Keratinocyte (primary cell): Measurements from ENCODE around the gene PLEKHA1. TPM values are rescaled to one million over a fixed set of nuclear protein-coding genes. Genes with fewer than 3 reads are reported as not detected.

ENCODE experiments used
- DNase-seq: peaks from one replicate; pipeline ENCODE4 v3.0.0-alpha.2; 2011; ENCODE audit warnings: low read depth, missing footprints, low spot score
- FAIRE-seq: peaks from 2 replicates; lab custom pipeline; 2011; peaks lifted over from hg19 to GRCh38; lab: Jason Lieb, UNC
- H2AFZ ChIP-seq: 2 replicates; pipeline ENCODE4 v1.6.0; 2012; ENCODE audit warnings: low read length, control low read depth, inconsistent platforms; ENCODE audit not compliant: control insufficient read depth
- H3K27ac ChIP-seq: 2 replicates; pipeline ENCODE4 v1.5.1; 2011; ENCODE audit warnings: low read length; ENCODE audit not compliant: control insufficient read depth, insufficient read depth
- H3K27me3 ChIP-seq: 3 replicates; pipeline ENCODE4 v1.6.0; 2011; ENCODE audit warnings: low read length; ENCODE audit not compliant: control insufficient read depth, insufficient read depth; ENCODE audit errors: extremely low read depth
- H3K36me3 ChIP-seq, 2 experiments: 2 replicates in 1 of 2; 3 replicates in 1 of 2; pipeline ENCODE4 v1.5.1; 2011; ENCODE audit warnings: low read length in 2 of 2, mild to moderate bottlenecking in 1 of 2; ENCODE audit not compliant: control insufficient read depth in 2 of 2, insufficient read depth in 2 of 2; ENCODE audit errors: extremely low read depth in 1 of 2
- H3K4me1 ChIP-seq: 3 replicates; pipeline ENCODE4 v1.5.1; 2011; ENCODE audit warnings: low read length; ENCODE audit not compliant: control insufficient read depth, insufficient read depth; ENCODE audit errors: extremely low read depth
- H3K4me2 ChIP-seq: 3 replicates; pipeline ENCODE4 v1.6.0; 2011; ENCODE audit warnings: low read depth, low read length; ENCODE audit not compliant: control insufficient read depth, insufficient read depth; ENCODE audit errors: extremely low read depth
- H3K4me3 ChIP-seq, 3 experiments: fragments of 200-600 bp in 1 of 3; sonication (generic) in 1 of 3; 2 replicates in 2 of 3; 3 replicates in 1 of 3; pipeline ENCODE4 v1.5.1; 2011 to 2016; ENCODE audit warnings: low read length in 3 of 3, mild to moderate bottlenecking in 3 of 3, control low read depth in 2 of 3, inconsistent platforms in 1 of 3, low read depth in 1 of 3, mixed read lengths in 1 of 3, mixed run types in 1 of 3, moderate library complexity in 1 of 3; ENCODE audit not compliant: control insufficient read depth in 2 of 3, insufficient read depth in 2 of 3; ENCODE audit errors: extremely low read depth in 1 of 3
- H3K79me2 ChIP-seq: 2 replicates; pipeline ENCODE4 v1.6.0; 2012; ENCODE audit warnings: low read length; ENCODE audit not compliant: control insufficient read depth, insufficient read depth
- H3K9ac ChIP-seq: 3 replicates; pipeline ENCODE4 v1.6.0; 2011; ENCODE audit warnings: low read length; ENCODE audit not compliant: control insufficient read depth, insufficient read depth; ENCODE audit errors: extremely low read depth
- H3K9me1 ChIP-seq: 3 replicates; pipeline ENCODE4 v1.6.0; 2011; ENCODE audit warnings: low read length; ENCODE audit not compliant: control insufficient read depth, insufficient read depth; ENCODE audit errors: extremely low read depth
- H3K9me3 ChIP-seq: 2 replicates; pipeline ENCODE4 v1.5.1; 2012; ENCODE audit warnings: low read depth, low read length; ENCODE audit not compliant: control insufficient read depth
- H4K20me1 ChIP-seq: 3 replicates; pipeline ENCODE4 v1.6.0; 2011; ENCODE audit warnings: low read length; ENCODE audit not compliant: control insufficient read depth, insufficient read depth; ENCODE audit errors: extremely low read depth
- EZH2 ChIP-seq: IDR thresholded peaks from one replicate; pipeline ENCODE4 v1.6.1; 2012; ENCODE audit warnings: inconsistent platforms, mild to moderate bottlenecking, low read length, moderate library complexity
- dilution Hi-C: fragments of 300-500 bp; cut with MboI; formaldehyde crosslinking; loops from one replicate; pipeline ENCODE4 v1.7.0; 2020; ENCODE audit warnings: low sequenced_read_pairs; ENCODE audit not compliant: extremely low pct_ligation_motif_present
- polyA plus RNA-seq, 5 experiments: library from polyadenylated mRNA; depleted of rRNA in 3 of 5; stranded (reverse) in 3 of 5; stranded (forward) in 1 of 5; unstranded in 1 of 5; fragments of >200 nt; gene quantifications; 1 replicate in 1 of 5; 2 replicates in 3 of 5; 3 replicates in 1 of 5; pipeline versions ENCODE4 v1.2.1 to v1.2.3, GENCODE V29; 2011 to 2012; ENCODE audit warnings: missing spikeins in 2 of 5, low read depth in 1 of 5, low replicate concordance in 1 of 5
- TF ChIP-seq, protein P1 (sequence below), 3 experiments: IDR thresholded peaks in 1 of 3; conservative IDR thresholded peaks in 1 of 3; optimal IDR thresholded peaks in 1 of 3; 2 replicates in 2 of 3; 3 replicates in 1 of 3; pipeline versions ENCODE3 to v1.5.1; 2011; ENCODE audit warnings: low read length in 3 of 3, mild to moderate bottlenecking in 3 of 3, moderate library complexity in 2 of 3, control low read depth in 1 of 3, inconsistent platforms in 1 of 3; ENCODE audit not compliant: insufficient read depth in 2 of 3; ENCODE audit errors: extremely low read depth in 1 of 3

PLEKHA1 gene
- polyA plus RNA-seq, 1 donor (not counting 4 experiments of a cell fraction or from before 2014, with no cell fraction given), result 66.7 TPM

DNA sequence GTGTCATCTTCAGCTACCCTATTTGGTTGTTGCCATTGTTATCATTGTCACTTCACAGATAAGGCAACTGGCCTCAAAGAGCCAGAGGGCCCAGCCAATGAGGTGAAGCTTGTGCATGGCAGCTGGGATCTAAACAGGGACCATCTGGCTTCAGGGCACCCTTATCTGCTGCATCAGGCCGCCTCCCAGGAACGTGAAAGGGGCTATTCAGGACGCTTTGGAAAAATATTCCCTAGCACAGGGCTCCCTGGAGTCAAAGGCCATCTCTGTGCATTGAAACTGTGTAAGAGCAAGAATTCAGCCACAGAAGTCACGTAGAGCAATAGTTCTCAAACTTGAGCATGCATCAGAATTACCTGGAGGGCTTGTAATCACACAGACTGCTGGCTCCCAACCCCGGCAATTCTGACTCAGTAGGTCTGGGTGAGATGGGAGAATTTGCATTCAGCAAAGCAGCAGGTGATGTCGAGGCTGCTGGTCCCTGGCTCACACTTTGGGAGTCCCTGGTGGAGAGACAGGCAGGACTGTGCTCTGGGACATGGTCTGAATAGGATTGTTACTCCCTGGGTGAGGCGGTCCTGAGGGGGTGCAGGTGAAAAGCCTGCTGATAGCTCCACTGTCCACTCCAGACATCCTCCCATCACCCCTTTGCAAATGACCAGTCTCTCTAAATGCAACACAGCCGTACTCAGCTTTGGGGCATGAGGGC lies 21.5 kb upstream of the PLEKHA1 start:
- H3K9me3 ChIP-seq, result no peaks in the 10 kb centered on the region
- H3K9ac ChIP-seq, result no peak overlapping the region
- no peaks in the 10 kb centered on the region for H3K4me1 ChIP-seq
- DNase-seq, result no peak
- FAIRE-seq, result no peak
- H3K4me2 ChIP-seq, result no peak overlapping the region
- no peaks in the 10 kb centered on the region for H4K20me1 ChIP-seq
- H3K27me3 ChIP-seq, result no peaks in the 10 kb centered on the region
- H3K9me1 ChIP-seq, result no peaks in the 10 kb centered on the region
- no peak for TF ChIP-seq EZH2
- TF ChIP-seq, protein P1, sequence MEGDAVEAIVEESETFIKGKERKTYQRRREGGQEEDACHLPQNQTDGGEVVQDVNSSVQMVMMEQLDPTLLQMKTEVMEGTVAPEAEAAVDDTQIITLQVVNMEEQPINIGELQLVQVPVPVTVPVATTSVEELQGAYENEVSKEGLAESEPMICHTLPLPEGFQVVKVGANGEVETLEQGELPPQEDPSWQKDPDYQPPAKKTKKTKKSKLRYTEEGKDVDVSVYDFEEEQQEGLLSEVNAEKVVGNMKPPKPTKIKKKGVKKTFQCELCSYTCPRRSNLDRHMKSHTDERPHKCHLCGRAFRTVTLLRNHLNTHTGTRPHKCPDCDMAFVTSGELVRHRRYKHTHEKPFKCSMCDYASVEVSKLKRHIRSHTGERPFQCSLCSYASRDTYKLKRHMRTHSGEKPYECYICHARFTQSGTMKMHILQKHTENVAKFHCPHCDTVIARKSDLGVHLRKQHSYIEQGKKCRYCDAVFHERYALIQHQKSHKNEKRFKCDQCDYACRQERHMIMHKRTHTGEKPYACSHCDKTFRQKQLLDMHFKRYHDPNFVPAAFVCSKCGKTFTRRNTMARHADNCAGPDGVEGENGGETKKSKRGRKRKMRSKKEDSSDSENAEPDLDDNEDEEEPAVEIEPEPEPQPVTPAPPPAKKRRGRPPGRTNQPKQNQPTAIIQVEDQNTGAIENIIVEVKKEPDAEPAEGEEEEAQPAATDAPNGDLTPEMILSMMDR (optimal IDR thresholded peaks at IDR 0.05 in 1 of 3, IDR thresholded peaks at IDR 0.05 in 1 of 3, conservative IDR thresholded peaks at IDR 0.05 in 1 of 3; ENCODE audit: extremely low read depth in 1 of 3, insufficient read depth in 2 of 3, low read length in 3 of 3), result no peak
- no peak overlapping the region for H3K4me3 ChIP-seq
- H3K27ac ChIP-seq, result no peak overlapping the region
- dilution Hi-C loops, result no loop called here
- H3K36me3 ChIP-seq, result no peaks in the 10 kb centered on the region
- no peak overlapping the region for H2AFZ ChIP-seq
- H3K79me2 ChIP-seq, result no peaks in the 10 kb centered on the region

DNA sequence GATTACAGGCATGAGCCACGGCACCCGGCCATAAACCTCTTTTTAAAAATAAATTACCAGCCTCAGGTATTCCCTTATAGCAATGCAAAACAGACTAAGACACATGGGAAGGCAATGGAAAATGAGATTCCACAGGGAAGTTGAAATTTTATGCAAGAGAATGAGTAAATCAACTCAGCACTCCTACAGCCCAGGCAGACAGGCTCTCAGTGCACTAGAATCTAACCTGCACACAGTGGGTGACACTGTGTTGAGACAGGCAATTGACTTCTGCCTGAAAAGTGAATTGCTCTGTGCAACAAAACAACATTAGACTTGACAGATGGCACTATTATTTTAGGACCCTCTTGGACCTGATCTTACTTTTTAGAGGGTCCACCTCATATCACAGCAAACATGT lies 20.1 kb upstream of the PLEKHA1 start:
- TF ChIP-seq EZH2, result no peak
- TF ChIP-seq, protein P1 (optimal IDR thresholded peaks at IDR 0.05 in 1 of 3, IDR thresholded peaks at IDR 0.05 in 1 of 3, conservative IDR thresholded peaks at IDR 0.05 in 1 of 3; ENCODE audit: extremely low read depth in 1 of 3, insufficient read depth in 2 of 3, low read length in 3 of 3), result no peak
- H4K20me1 ChIP-seq, result no peaks in the 10 kb centered on the region
- H3K79me2 ChIP-seq, result no peaks in the 10 kb centered on the region
- DNase-seq (no peak), FAIRE-seq (no peak)
- no peaks in the 10 kb centered on the region for H3K4me1 ChIP-seq
- no peak overlapping the region for H3K4me3 ChIP-seq
- H3K36me3 ChIP-seq, result no peaks in the 10 kb centered on the region
- H3K27ac ChIP-seq, result no peak overlapping the region
- H2AFZ ChIP-seq, result no peak overlapping the region
- H3K27me3 ChIP-seq, result no peaks in the 10 kb centered on the region
- H3K4me2 ChIP-seq, result no peak overlapping the region
- dilution Hi-C loops, result no loop called here
- H3K9ac ChIP-seq, result no peak overlapping the region
- H3K9me1 ChIP-seq, result no peaks in the 10 kb centered on the region
- H3K9me3 ChIP-seq, result no peaks in the 10 kb centered on the region
